Neural progenitor cell (in vitro differentiated cells): ENCODE data around the gene PDCD1.

ENCODE experiments used
- EZH2 ChIP-seq: fragments of 200-600 bp; sonication (generic); IDR thresholded peaks from 2 replicates; pipeline ENCODE4 v1.6.1; 2017; ENCODE audit warnings: antibody characterized with exemption, mild to moderate bottlenecking, moderate library complexity
- EZH2phosphoT487 ChIP-seq: fragments of 200-600 bp; sonication (generic); IDR thresholded peaks from 2 replicates; pipeline ENCODE4 v1.6.1; 2017; ENCODE audit warnings: antibody characterized with exemption
- TF ChIP-seq, protein P1 (sequence below): fragments of 200-600 bp; sonication (generic); IDR thresholded peaks from 2 replicates; pipeline ENCODE4 v1.5.1; 2017; ENCODE audit warnings: antibody characterized with exemption, mild to moderate bottlenecking

DNA sequence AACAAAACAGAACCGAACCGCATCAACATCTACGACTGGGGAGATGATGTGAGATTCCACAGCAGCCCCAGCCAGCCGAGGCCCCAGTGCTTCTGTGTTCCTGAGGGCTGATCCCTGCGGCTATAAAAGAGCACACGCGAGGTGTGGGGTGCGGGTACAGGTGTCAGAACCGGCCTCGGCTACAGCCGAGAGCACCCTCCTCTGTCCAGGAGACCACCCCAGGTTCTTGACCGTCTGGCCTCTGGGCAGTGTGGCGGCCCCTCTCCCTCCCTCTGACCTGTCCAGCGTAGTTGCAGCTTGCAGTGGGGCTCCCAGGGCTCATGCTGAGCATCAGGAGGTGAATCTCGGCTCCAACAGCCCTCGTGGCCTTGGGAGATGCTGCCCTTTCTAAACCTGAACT is 34.6 kb upstream of the PDCD1 start:
- TF ChIP-seq, protein P1, sequence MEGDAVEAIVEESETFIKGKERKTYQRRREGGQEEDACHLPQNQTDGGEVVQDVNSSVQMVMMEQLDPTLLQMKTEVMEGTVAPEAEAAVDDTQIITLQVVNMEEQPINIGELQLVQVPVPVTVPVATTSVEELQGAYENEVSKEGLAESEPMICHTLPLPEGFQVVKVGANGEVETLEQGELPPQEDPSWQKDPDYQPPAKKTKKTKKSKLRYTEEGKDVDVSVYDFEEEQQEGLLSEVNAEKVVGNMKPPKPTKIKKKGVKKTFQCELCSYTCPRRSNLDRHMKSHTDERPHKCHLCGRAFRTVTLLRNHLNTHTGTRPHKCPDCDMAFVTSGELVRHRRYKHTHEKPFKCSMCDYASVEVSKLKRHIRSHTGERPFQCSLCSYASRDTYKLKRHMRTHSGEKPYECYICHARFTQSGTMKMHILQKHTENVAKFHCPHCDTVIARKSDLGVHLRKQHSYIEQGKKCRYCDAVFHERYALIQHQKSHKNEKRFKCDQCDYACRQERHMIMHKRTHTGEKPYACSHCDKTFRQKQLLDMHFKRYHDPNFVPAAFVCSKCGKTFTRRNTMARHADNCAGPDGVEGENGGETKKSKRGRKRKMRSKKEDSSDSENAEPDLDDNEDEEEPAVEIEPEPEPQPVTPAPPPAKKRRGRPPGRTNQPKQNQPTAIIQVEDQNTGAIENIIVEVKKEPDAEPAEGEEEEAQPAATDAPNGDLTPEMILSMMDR, result no peak
- TF ChIP-seq EZH2phosphoT487 (no peak), EZH2 (no peak)
